ENCODE results near the gene GPD2. TPM values are rescaled to one million over a fixed set of nuclear protein-coding genes. Genes with fewer than 3 reads are reported as not detected.

Gene GPD2
- total RNA-seq, 2 experiments from 2014 or later = 33.5 to 40.9 TPM

- intact Hi-C loops (cut with micrococcal nuclease) = loop anchor here (10.0 kb wide), 1 partner anchor 150 kb away; no protein-coding TSS in a partner anchor
- ATAC-seq = peak; percentile 24
- H3K4me1 Mint-ChIP-seq (ENCODE audit: low read depth) = peaks cover 37% of the 10 kb centered on the region
- peak overlapping the region; percentile 49 for H3K27ac Mint-ChIP-seq
- H3K9me3 Mint-ChIP-seq = no peaks in the 10 kb centered on the region
- no peaks in the 10 kb centered on the region for H3K27me3 Mint-ChIP-seq
- ChIA-PET POLR2A (no interaction called here), CTCF (interaction anchor here (0.9 to 1.3 kb wide), 2 partner anchors 10 to 99 kb away, joined by 3 read pairs; no protein-coding TSS in a partner anchor)
- peak; percentile 28 for DNase-seq
- no peak for TF ChIP-seq CTCF (IDR thresholded peaks at IDR 0.05)
- H3K36me3 Mint-ChIP-seq (ENCODE audit: low read depth) = peaks cover 11% of the 10 kb centered on the region
- H3K4me3 Mint-ChIP-seq = peak overlapping the region; percentile 85
Observed at GRCh38 chr2:156434461-156435291, 1.5 kb upstream of the GPD2 start.

GRCh38 chr2:156435396-156435717 lies 822 bp upstream of the GPD2 start:
- Mint-ChIP-seq H3K4me1 (ENCODE audit: low read depth) (peaks cover 38% of the 10 kb centered on the region), H3K4me3 (peak overlapping the region; percentile 85), H3K27me3 (no peaks in the 10 kb centered on the region), H3K36me3 (ENCODE audit: low read depth) (peaks cover 16% of the 10 kb centered on the region), H3K9me3 (no peaks in the 10 kb centered on the region), H3K27ac (peak overlapping the region; percentile 49)
- ChIA-PET CTCF (interaction anchor here (0.9 to 1.3 kb wide), 2 partner anchors 11 to 100 kb away, joined by 3 read pairs; no protein-coding TSS in a partner anchor), POLR2A (interaction anchor here (1.0 kb wide), 2 partner anchors 35 to 38 kb away, joined by 3 read pairs; no protein-coding TSS in a partner anchor)
- TF ChIP-seq CTCF (IDR thresholded peaks at IDR 0.05) = no peak
- peak; percentile 6 for ATAC-seq
- DNase-seq = no peak
- intact Hi-C loops (cut with micrococcal nuclease) = loop anchor here (10.0 kb wide), 1 partner anchor 149 kb away; no protein-coding TSS in a partner anchor

GRCh38 chr2:156436497-156437085 lies 412 bp downstream of the GPD2 start:
- H3K27ac Mint-ChIP-seq = peak overlapping the region; percentile 94
- ATAC-seq = peak; percentile 37
- peaks cover 21% of the 10 kb centered on the region for H3K36me3 Mint-ChIP-seq (ENCODE audit: low read depth)
- peak; percentile 44 for DNase-seq
- intact Hi-C loops (cut with micrococcal nuclease) = loop anchor here (2.0 to 10.0 kb wide), 2 partner anchors 40 to 148 kb away; no protein-coding TSS in a partner anchor
- no peaks in the 10 kb centered on the region for H3K27me3 Mint-ChIP-seq
- H3K9me3 Mint-ChIP-seq = no peaks in the 10 kb centered on the region
- POLR2A ChIA-PET = interaction anchor here (0.6 to 1.4 kb wide), 6 partner anchors 30 to 336 kb away, joined by 3 to 7 read pairs (median 4); no protein-coding TSS in a partner anchor
- H3K4me1 Mint-ChIP-seq (ENCODE audit: low read depth) = peaks cover 26% of the 10 kb centered on the region
- no peak for TF ChIP-seq CTCF (IDR thresholded peaks at IDR 0.05)
- peak overlapping the region; percentile 85 for H3K4me3 Mint-ChIP-seq
- CTCF ChIA-PET = interaction anchor here (0.8 to 3.1 kb wide), 5 partner anchors 31 to 153 kb away, joined by 3 to 12 read pairs (median 4); no protein-coding TSS in a partner anchor

GRCh38 chr2:156437272-156437930 lies 1.2 kb downstream of the GPD2 start:
- H3K9me3 Mint-ChIP-seq = no peaks in the 10 kb centered on the region
- no peaks in the 10 kb centered on the region for H3K27me3 Mint-ChIP-seq
- peaks cover 26% of the 10 kb centered on the region for H3K4me1 Mint-ChIP-seq (ENCODE audit: low read depth)
- peak overlapping the region; percentile 94 for H3K27ac Mint-ChIP-seq
- intact Hi-C loops (cut with micrococcal nuclease) = loop anchor here (2.0 to 10.0 kb wide), 2 partner anchors 39 to 147 kb away; no protein-coding TSS in a partner anchor
- ATAC-seq (no peak), DNase-seq (peak; percentile 6)
- ChIA-PET POLR2A (interaction anchor here (0.6 to 1.4 kb wide), 6 partner anchors 23 to 337 kb away, joined by 3 to 7 read pairs (median 4); no protein-coding TSS in a partner anchor), CTCF (interaction anchor here (0.8 to 3.1 kb wide), 6 partner anchors 32 to 152 kb away, joined by 3 to 12 read pairs (median 4); no protein-coding TSS in a partner anchor)
- H3K36me3 Mint-ChIP-seq (ENCODE audit: low read depth) = peaks cover 21% of the 10 kb centered on the region
- no peak for TF ChIP-seq CTCF (IDR thresholded peaks at IDR 0.05)
- peak overlapping the region; percentile 85 for H3K4me3 Mint-ChIP-seq
